CD4-positive, CD25-positive, alpha-beta regulatory T cell (primary cell): ENCODE measurements around the gene SMPD2. TPM values are rescaled to one million over a fixed set of nuclear protein-coding genes. Genes with fewer than 3 reads are reported as not detected.

ENCODE experiments used
- ATAC-seq, 2 donors: fragments of 150-1000 bp; cut with Tn5 transposase; one replicate each; pipeline ENCODE4 v1.10.0; 2021; ENCODE audit warnings: low read depth in 2 of 2, moderate number of reproducible peaks in 2 of 2, moderate library complexity in 1 of 2
- DNase-seq, 3 donors: peaks; one replicate each; pipeline versions ENCODE4 v3.0.0 to v3.0.0-alpha.2; 2012 to 2022; ENCODE audit warnings: mixed read lengths in 1 of 3
- H3K27ac ChIP-seq: one replicate; pipeline ENCODE4 v1.7.0; 2013; ENCODE audit warnings: mild to moderate bottlenecking, low read length; ENCODE audit not compliant: insufficient read depth, poor library complexity, severe bottlenecking
- H3K27me3 ChIP-seq: one replicate; pipeline ENCODE4 v1.7.0; 2013; ENCODE audit warnings: low read length; ENCODE audit not compliant: control insufficient read depth, insufficient read depth
- H3K36me3 ChIP-seq: one replicate; pipeline ENCODE4 v1.7.0; 2013; ENCODE audit warnings: mild to moderate bottlenecking, low read length, moderate library complexity; ENCODE audit not compliant: control insufficient read depth, insufficient read depth
- H3K4me1 ChIP-seq: 2 replicates; pipeline ENCODE4 v1.7.0; 2013; ENCODE audit warnings: mild to moderate bottlenecking, low read length; ENCODE audit not compliant: insufficient read depth, control insufficient read depth, poor library complexity, severe bottlenecking
- H3K4me3 ChIP-seq: one replicate; pipeline ENCODE4 v1.7.0; 2013; ENCODE audit warnings: low read depth, mild to moderate bottlenecking, low read length, moderate library complexity
- H3K9me3 ChIP-seq, 2 experiments: 1 replicate in 1 of 2; 2 replicates in 1 of 2; pipeline ENCODE4 v1.7.0; 2013; ENCODE audit warnings: low read length in 2 of 2, mild to moderate bottlenecking in 1 of 2, moderate library complexity in 1 of 2; ENCODE audit not compliant: control insufficient read depth in 2 of 2
- H3K27ac Mint-ChIP-seq, 3 donors: one replicate each; pipeline ENCODE4 v1.8.0; 2020 to 2022; ENCODE audit warnings: mild to moderate bottlenecking in 3 of 3, mixed read lengths in 3 of 3, moderate library complexity in 2 of 3
- H3K27me3 Mint-ChIP-seq: one replicate; pipeline ENCODE4 v1.8.0; 2022; ENCODE audit warnings: mild to moderate bottlenecking, mixed read lengths
- H3K36me3 Mint-ChIP-seq: one replicate; pipeline ENCODE4 v1.8.0; 2020; ENCODE audit warnings: mixed read lengths
- H3K4me1 Mint-ChIP-seq, 4 donors: one replicate each; pipeline ENCODE4 v1.8.0; 2020 to 2022; ENCODE audit warnings: mixed read lengths in 4 of 4, mild to moderate bottlenecking in 1 of 4
- H3K4me3 Mint-ChIP-seq, 4 donors: one replicate each; pipeline ENCODE4 v1.8.0; 2020 to 2022; ENCODE audit warnings: mild to moderate bottlenecking in 4 of 4, mixed read lengths in 4 of 4, moderate library complexity in 3 of 4
- H3K9me3 Mint-ChIP-seq, 7 donors: one replicate each; pipeline ENCODE4 v1.8.0; 2020 to 2022; ENCODE audit warnings: mixed read lengths in 7 of 7, mild to moderate bottlenecking in 3 of 7, moderate library complexity in 2 of 7
- polyA plus RNA-seq, 4 donors: library from polyadenylated mRNA; unstranded; fragments of 300-500 nt; fragmentation: Illumina TruSeq; gene quantifications; one replicate each; pipeline ENCODE4 v1.2.3, GENCODE V29; 2021
- total RNA-seq: library from RNA; stranded (reverse); gene quantifications from one replicate; pipeline ENCODE4 v1.2.3, GENCODE V29; 2022

Gene SMPD2
- total and polyA plus RNA-seq, 5 donors from 2014 or later, result 9.5 to 30.2 (median 12.7) TPM

DNA sequence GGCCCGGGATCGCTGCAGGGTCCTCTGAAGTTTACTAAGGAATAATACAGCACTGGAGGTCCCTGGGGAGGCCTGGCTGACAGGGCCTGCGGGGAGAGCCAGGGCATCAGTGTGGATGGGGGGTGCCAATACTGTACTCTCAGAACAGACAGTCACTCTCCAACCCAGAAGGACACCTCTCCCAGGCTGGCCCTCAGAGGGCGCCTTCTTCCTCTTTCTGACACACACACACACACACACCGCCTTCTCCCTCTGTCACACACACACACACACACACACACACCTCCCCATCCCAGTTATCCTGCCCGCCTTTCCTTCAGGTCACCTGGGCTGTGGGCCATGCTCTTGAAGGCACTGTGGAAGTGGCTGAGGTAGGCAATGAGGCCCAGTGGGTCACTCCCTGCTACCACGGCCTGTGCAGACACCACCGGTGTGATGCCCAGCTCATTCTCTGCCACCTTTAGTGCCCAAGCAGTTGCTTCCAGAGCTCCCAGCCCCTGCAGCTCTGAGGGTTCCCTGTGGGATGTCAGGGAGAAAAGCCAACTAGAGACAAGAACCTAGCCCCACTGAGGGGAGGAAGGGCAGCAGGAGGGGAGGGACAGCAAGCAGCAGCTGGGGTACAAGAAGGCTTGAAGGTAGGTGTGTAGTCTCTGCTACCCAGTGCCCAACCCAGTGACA, 7.5 kb downstream of the SMPD2 start:
- H3K27me3 Mint-ChIP-seq, result peaks cover 2% of the 10 kb centered on the region
- H3K4me1 Mint-ChIP-seq, result peaks cover 5 to 61% (median 35%) of the 10 kb centered on the region in 4 donors
- Histone ChIP-seq H3K9me3 (no peaks in the 10 kb centered on the region), H3K27me3 (no peaks in the 10 kb centered on the region), H3K27ac (no peak overlapping the region), H3K4me3 (no peak overlapping the region), H3K36me3 (peaks cover 36% of the 10 kb centered on the region), H3K4me1 (peaks cover 36% of the 10 kb centered on the region)
- peaks cover 23% of the 10 kb centered on the region for H3K36me3 Mint-ChIP-seq
- peaks cover 0 to 3% (median 0%) of the 10 kb centered on the region in 7 donors for H3K9me3 Mint-ChIP-seq
- ATAC-seq (no peak), DNase-seq (no peak)
- H3K27ac Mint-ChIP-seq, result peak overlapping the region; percentile 52 to 90 (median 54)
- peak overlapping the region in 2 of 4 donors; percentile 52 to 54 for H3K4me3 Mint-ChIP-seq

GRCh38 chr6:109448615-109449014, 8.1 kb downstream of the SMPD2 start:
- DNase-seq (no peak), ATAC-seq (no peak)
- Histone ChIP-seq H3K36me3 (peaks cover 34% of the 10 kb centered on the region), H3K27ac (no peak overlapping the region), H3K4me3 (no peak overlapping the region), H3K27me3 (no peaks in the 10 kb centered on the region), H3K4me1 (peaks cover 38% of the 10 kb centered on the region), H3K9me3 (no peaks in the 10 kb centered on the region)
- Mint-ChIP-seq H3K4me1 (peaks cover 5 to 59% (median 33%) of the 10 kb centered on the region in 4 donors), H3K27me3 (no peaks in the 10 kb centered on the region), H3K9me3 (no peaks in the 10 kb centered on the region), H3K27ac (peak overlapping the region; percentile 32 to 93 (median 54)), H3K36me3 (peaks cover 23% of the 10 kb centered on the region), H3K4me3 (peak overlapping the region in 3 of 4 donors; percentile 21 to 64 (median 54))

DNA sequence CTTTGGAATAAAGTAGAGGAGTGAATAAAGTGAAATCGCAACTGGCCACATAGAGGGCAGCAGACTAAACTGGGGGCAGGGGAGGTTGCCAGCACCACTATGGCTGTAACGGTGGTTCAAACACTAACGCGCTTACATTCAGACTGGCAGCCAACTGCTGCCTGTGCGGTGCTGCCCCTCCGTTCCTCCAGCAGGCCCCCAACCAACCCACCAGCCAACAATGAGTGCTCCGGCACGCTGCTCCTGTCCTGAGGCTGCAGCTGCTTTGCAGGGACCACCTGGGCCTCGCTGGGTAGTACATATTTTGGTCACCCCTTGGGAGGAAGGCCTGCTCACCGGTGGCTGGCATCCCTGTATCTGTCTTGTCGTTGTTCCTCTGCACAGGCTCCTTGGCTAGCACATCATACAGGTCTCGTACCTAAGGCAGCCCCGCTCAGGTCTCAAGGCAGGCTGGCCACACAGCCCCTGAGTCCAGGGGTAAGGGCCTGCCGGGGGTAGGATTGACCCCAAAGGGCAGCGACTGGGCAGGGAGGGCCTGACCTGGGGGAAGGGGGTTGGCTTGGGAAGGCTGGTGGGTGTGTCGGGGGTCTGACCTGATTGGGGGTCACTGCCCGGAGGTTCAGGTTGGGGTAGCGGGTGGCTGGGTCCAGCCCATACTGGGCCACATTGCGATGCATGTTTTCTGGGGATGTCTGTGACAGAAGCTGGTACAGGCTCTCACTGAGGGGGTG, 8.7 kb downstream of the SMPD2 start:
- peaks cover 23% of the 10 kb centered on the region for H3K36me3 Mint-ChIP-seq
- ATAC-seq, result no peak
- DNase-seq, result no peak
- H3K4me3 Mint-ChIP-seq, result peak overlapping the region; percentile 21 to 98 (median 78)
- no peak overlapping the region for H3K4me3 ChIP-seq
- no peaks in the 10 kb centered on the region for H3K9me3 ChIP-seq
- H3K4me1 Mint-ChIP-seq, result peaks cover 5 to 63% (median 33%) of the 10 kb centered on the region in 4 donors
- H3K27me3 Mint-ChIP-seq, result no peaks in the 10 kb centered on the region
- H3K27ac Mint-ChIP-seq, result peak overlapping the region; percentile 87 to 93 (median 92)
- no peaks in the 10 kb centered on the region for H3K9me3 Mint-ChIP-seq
- no peaks in the 10 kb centered on the region for H3K27me3 ChIP-seq
- peaks cover 44% of the 10 kb centered on the region for H3K4me1 ChIP-seq
- peaks cover 32% of the 10 kb centered on the region for H3K36me3 ChIP-seq
- peak overlapping the region; percentile 41 for H3K27ac ChIP-seq

- peak overlapping the region; percentile 7 to 98 (median 78) for H3K4me3 Mint-ChIP-seq
- peak overlapping the region; percentile 41 for H3K27ac ChIP-seq
- H3K9me3 Mint-ChIP-seq, result no peaks in the 10 kb centered on the region
- H3K27ac Mint-ChIP-seq, result peak overlapping the region; percentile 92 to 93 (median 93)
- H3K36me3 ChIP-seq, result peaks cover 24% of the 10 kb centered on the region
- peaks cover 23% of the 10 kb centered on the region for H3K36me3 Mint-ChIP-seq
- no peaks in the 10 kb centered on the region for H3K9me3 ChIP-seq
- no peaks in the 10 kb centered on the region for H3K27me3 ChIP-seq
- H3K4me3 ChIP-seq, result peak overlapping the region; percentile 32
- peak in 2 of 3 donors; percentile 51 to 84 for DNase-seq
- H3K4me1 ChIP-seq, result peaks cover 49% of the 10 kb centered on the region
- peaks cover 5 to 69% (median 38%) of the 10 kb centered on the region in 4 donors for H3K4me1 Mint-ChIP-seq
- peaks cover 1% of the 10 kb centered on the region for H3K27me3 Mint-ChIP-seq
- ATAC-seq, result peak; percentile 78
Measured at GRCh38 chr6:109449795-109450673, 9.5 kb downstream of the SMPD2 start.

DNA sequence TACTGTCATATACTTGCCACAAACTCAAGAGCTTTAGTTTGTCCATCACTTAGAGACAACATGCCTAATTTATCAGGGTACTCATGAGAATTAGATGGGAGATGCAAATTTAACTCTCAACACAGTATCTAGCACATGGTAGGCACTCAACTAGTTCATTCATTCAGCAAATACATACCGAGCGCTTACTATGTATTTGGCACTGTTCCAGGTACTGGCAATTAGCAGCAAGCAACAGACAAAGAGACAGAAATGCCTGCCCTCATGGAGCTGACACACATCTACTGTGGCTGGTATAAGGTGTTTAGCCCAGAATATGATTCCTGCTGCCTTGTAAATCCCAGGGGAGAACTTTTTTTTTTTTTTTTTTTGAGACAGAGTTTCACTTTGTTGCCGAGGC, 10.3 kb downstream of the SMPD2 start:
- no peaks in the 10 kb centered on the region for H3K9me3 ChIP-seq
- peaks cover 18% of the 10 kb centered on the region for H3K36me3 Mint-ChIP-seq
- H3K4me3 ChIP-seq, result no peak overlapping the region
- peaks cover 5 to 68% (median 40%) of the 10 kb centered on the region in 4 donors for H3K4me1 Mint-ChIP-seq
- no peak overlapping the region for H3K27ac ChIP-seq
- peak overlapping the region in 2 of 4 donors; percentile 58 to 98 for H3K4me3 Mint-ChIP-seq
- no peaks in the 10 kb centered on the region for H3K27me3 ChIP-seq
- peaks cover 5% of the 10 kb centered on the region for H3K27me3 Mint-ChIP-seq
- peaks cover 17% of the 10 kb centered on the region for H3K36me3 ChIP-seq
- H3K9me3 Mint-ChIP-seq, result no peaks in the 10 kb centered on the region
- ATAC-seq, result no peak
- H3K27ac Mint-ChIP-seq, result peak overlapping the region in 2 of 3 donors; percentile 92 to 93
- no peak for DNase-seq
- H3K4me1 ChIP-seq, result peaks cover 49% of the 10 kb centered on the region

- H3K36me3 ChIP-seq, result peaks cover 11% of the 10 kb centered on the region
- H3K9me3 Mint-ChIP-seq, result no peaks in the 10 kb centered on the region
- H3K27ac ChIP-seq, result no peak overlapping the region
- peak overlapping the region in 2 of 4 donors; percentile 83 to 98 for H3K4me3 Mint-ChIP-seq
- ATAC-seq (no peak), DNase-seq (no peak)
- H3K9me3 ChIP-seq, result no peaks in the 10 kb centered on the region
- H3K4me3 ChIP-seq, result no peak overlapping the region
- peaks cover 5% of the 10 kb centered on the region for H3K27me3 Mint-ChIP-seq
- no peaks in the 10 kb centered on the region for H3K27me3 ChIP-seq
- peaks cover 55% of the 10 kb centered on the region for H3K4me1 ChIP-seq
- H3K4me1 Mint-ChIP-seq, result peaks cover 5 to 71% (median 39%) of the 10 kb centered on the region in 4 donors
- peaks cover 15% of the 10 kb centered on the region for H3K36me3 Mint-ChIP-seq
- peak overlapping the region in 2 of 3 donors; percentile 38 to 96 for H3K27ac Mint-ChIP-seq
Measured at GRCh38 chr6:109451376-109451775, 10.9 kb downstream of the SMPD2 start.

GRCh38 chr6:109452181-109452580, 11.7 kb downstream of the SMPD2 start:
- DNase-seq, result no peak
- Mint-ChIP-seq H3K4me1 (peaks cover 10 to 76% (median 40%) of the 10 kb centered on the region in 4 donors), H3K27ac (peak overlapping the region; percentile 79 to 96 (median 96)), H3K27me3 (peaks cover 5% of the 10 kb centered on the region), H3K4me3 (peak overlapping the region in 3 of 4 donors; percentile 43 to 98 (median 83)), H3K36me3 (peaks cover 12% of the 10 kb centered on the region), H3K9me3 (no peaks in the 10 kb centered on the region)
- Histone ChIP-seq H3K36me3 (peaks cover 5% of the 10 kb centered on the region), H3K4me1 (peaks cover 63% of the 10 kb centered on the region), H3K9me3 (no peaks in the 10 kb centered on the region), H3K27me3 (no peaks in the 10 kb centered on the region), H3K27ac (no peak overlapping the region), H3K4me3 (no peak overlapping the region)
- no peak for ATAC-seq
